Spleen (tissue), 11 donors: ENCODE measurements around the gene NBEA. TPM values are rescaled to one million over a fixed set of nuclear protein-coding genes. Genes with fewer than 3 reads are reported as not detected.

ENCODE experiments used
- DNase-seq: peaks from one replicate; pipeline ENCODE4 v3.0.0-alpha.2; 2020
- H3K27ac ChIP-seq, 8 donors: fragments of 200-600 bp; sonication (generic) in 7 of 8; 1 replicate in 4 of 8; 2 replicates in 4 of 8; pipeline versions ENCODE4 v1.5.0 to v1.8.0; 2016 to 2021; ENCODE audit warnings: inconsistent platforms in 4 of 8, mild to moderate bottlenecking in 4 of 8, moderate library complexity in 1 of 8
- H3K27me3 ChIP-seq, 7 donors: fragments of 200-600 bp; sonication (generic) in 6 of 7; replicated peaks in 1 of 7; 1 replicate in 4 of 7; 2 replicates in 3 of 7; pipeline versions ENCODE4 v1.5.0 to v1.8.0; 2016 to 2021; ENCODE audit warnings: inconsistent platforms in 3 of 7, mild to moderate bottlenecking in 1 of 7
- H3K36me3 ChIP-seq, 6 donors: fragments of 200-600 bp; sonication (generic) in 5 of 6; 1 replicate in 4 of 6; 2 replicates in 2 of 6; pipeline versions ENCODE4 v1.5.0 to v1.8.0; 2016 to 2021; ENCODE audit warnings: inconsistent platforms in 2 of 6
- H3K4me1 ChIP-seq, 6 donors: fragments of 200-600 bp; sonication (generic) in 5 of 6; 1 replicate in 3 of 6; 2 replicates in 3 of 6; pipeline versions ENCODE4 v1.5.0 to v1.8.0; 2016 to 2021; ENCODE audit warnings: inconsistent platforms in 3 of 6
- H3K4me3 ChIP-seq, 8 donors: fragments of 200-600 bp; sonication (generic) in 7 of 8; 1 replicate in 4 of 8; 2 replicates in 4 of 8; pipeline versions ENCODE4 v1.5.0 to v1.8.0; 2016 to 2021; ENCODE audit warnings: inconsistent platforms in 4 of 8, mild to moderate bottlenecking in 4 of 8, moderate library complexity in 2 of 8
- H3K9me3 ChIP-seq, 8 donors: fragments of 200-600 bp; sonication (generic) in 7 of 8; 1 replicate in 4 of 8; 2 replicates in 4 of 8; pipeline versions ENCODE4 v1.5.0 to v1.8.0; 2016 to 2021; ENCODE audit warnings: inconsistent platforms in 4 of 8
- POLR2A ChIP-seq, 3 donors: fragments of 450-650 bp; IDR thresholded peaks; one replicate each; pipeline ENCODE4 v1.5.1; 2017; ENCODE audit warnings: antibody characterized with exemption in 3 of 3, mild to moderate bottlenecking in 1 of 3
- POLR2AphosphoS5 ChIP-seq, 3 donors: sonication (generic); formaldehyde crosslinking; IDR thresholded peaks; one replicate each; pipeline ENCODE4 v1.5.1; 2017; ENCODE audit warnings: antibody characterized with exemption in 3 of 3
- WGBS, 5 donors: extraction: QIAGEN DNeasy Blood & Tissue Kit in 3 of 5; methylation state at CpG; one replicate each; pipeline versions ENCODE4 v1.1.5 to v1.1.7; 2013 to 2018; 5-methylcytosine and 5-hydroxymethylcytosine counted together
- intact Hi-C: fragments of 100-400 bp; cut with DNase I; formaldehyde crosslinking; loops from one replicate; pipeline ENCODE4 v1.15.0; 2023; ENCODE audit warnings: low total_unique reads
- polyA plus RNA-seq, 3 donors: library from polyadenylated mRNA; stranded (reverse); fragments of 200-250 nt; gene quantifications; one replicate each; pipeline ENCODE4 v1.2.1, GENCODE V29; 2013
- total RNA-seq, 7 donors: library from RNA; depleted of rRNA in 3 of 7; stranded (reverse); fragments of >200 nt in 3 of 7; fragmentation: NEBNext Ultra II Directional in 4 of 7; extraction: Animal tissue kit (Norgen Biotek cat#: 25700) in 4 of 7; gene quantifications; one replicate each; pipeline versions ENCODE4 v1.1.0 to v1.2.1, GENCODE V29; 2016 to 2021
- TF ChIP-seq, protein P1 (sequence below), 11 experiments: fragments of 200-600 bp in 7 of 11; fragments of 450-650 bp in 4 of 11; sonication (generic) in 4 of 11; IDR thresholded peaks in 8 of 11; conservative IDR thresholded peaks in 3 of 11; 1 replicate in 7 of 11; 2 replicates in 4 of 11; pipeline versions ENCODE4 v1.4.0 to v1.8.0; 2016 to 2021; ENCODE audit warnings: antibody characterized with exemption in 11 of 11, inconsistent platforms in 4 of 11, mild to moderate bottlenecking in 1 of 11
- donor health status: healthy with polysubstance abuse.
- donor health status: DM: no; HTN: no; CAD: no; lungs with moderate emphysema.
- donor health status: DM: no; HTN: no; CAD: no.
- donor health status: Bipolar disorder and iron deficiency.
- donor health status: healthy.
- donor health status: DM: no; HTN: no; CAD: no.
- donor health status: DM: yes; HTN: yes; CAD: no.

The NBEA gene
- total and polyA plus RNA-seq, 10 donors: 1.8 to 27.7 (median 12.9) TPM

DNA sequence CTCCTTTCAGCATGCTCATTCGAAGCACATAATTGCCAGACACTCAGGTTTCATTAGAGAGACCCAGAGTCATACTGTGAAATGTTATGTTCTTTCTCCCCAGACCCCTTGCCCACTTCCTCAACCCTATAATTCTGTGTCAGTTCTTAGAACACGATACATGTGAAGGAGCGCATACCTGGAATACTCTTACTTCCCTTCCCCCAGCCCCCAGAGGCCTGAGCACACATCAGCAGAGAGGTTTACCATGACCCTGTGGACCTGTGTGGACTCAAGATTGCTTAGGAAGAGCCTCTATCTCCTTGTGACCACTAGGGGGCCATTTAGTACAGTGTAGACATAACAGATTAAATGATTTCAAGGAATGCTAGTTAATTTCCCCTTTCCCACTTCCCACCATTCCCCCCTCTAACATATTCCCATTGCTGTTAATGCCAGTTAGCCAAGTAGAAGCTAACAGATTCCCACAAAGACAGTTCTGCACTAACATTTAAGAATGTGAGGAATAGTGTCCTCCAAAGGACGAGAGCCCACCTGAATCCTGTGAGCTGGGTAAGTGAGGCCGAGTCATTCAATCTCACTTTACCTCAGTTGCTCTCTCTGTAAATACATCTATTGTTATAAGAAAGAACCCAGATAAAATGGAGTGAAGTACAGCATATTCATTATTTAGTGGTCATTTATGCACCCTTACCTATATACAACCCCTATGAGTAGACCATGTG, 688.6 kb downstream of the NBEA start:
- Histone ChIP-seq H3K4me3 (no peak overlapping the region), H3K4me1 (no peaks in the 10 kb centered on the region), H3K9me3 (no peaks in the 10 kb centered on the region), H3K27ac (no peak overlapping the region), H3K27me3 (no peaks in the 10 kb centered on the region), H3K36me3 (peaks cover 0 to 12% (median 0%) of the 10 kb centered on the region in 6 donors)
- DNase-seq: no peak
- 81 to 94% (median 88%) methylated on average over 5 of the region's 5 CpGs for WGBS, 5 donors
- intact Hi-C loops: no loop called here
- TF ChIP-seq POLR2A (IDR thresholded peaks at IDR 0.05) (no peak), POLR2AphosphoS5 (IDR thresholded peaks at IDR 0.05) (no peak)
- TF ChIP-seq, protein P1, sequence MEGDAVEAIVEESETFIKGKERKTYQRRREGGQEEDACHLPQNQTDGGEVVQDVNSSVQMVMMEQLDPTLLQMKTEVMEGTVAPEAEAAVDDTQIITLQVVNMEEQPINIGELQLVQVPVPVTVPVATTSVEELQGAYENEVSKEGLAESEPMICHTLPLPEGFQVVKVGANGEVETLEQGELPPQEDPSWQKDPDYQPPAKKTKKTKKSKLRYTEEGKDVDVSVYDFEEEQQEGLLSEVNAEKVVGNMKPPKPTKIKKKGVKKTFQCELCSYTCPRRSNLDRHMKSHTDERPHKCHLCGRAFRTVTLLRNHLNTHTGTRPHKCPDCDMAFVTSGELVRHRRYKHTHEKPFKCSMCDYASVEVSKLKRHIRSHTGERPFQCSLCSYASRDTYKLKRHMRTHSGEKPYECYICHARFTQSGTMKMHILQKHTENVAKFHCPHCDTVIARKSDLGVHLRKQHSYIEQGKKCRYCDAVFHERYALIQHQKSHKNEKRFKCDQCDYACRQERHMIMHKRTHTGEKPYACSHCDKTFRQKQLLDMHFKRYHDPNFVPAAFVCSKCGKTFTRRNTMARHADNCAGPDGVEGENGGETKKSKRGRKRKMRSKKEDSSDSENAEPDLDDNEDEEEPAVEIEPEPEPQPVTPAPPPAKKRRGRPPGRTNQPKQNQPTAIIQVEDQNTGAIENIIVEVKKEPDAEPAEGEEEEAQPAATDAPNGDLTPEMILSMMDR (IDR thresholded peaks at IDR 0.05 in 8 of 11, conservative IDR thresholded peaks at IDR 0.05 in 3 of 11): peak in 7 of 11 experiments; percentile 5 to 57 (median 42)

DNA sequence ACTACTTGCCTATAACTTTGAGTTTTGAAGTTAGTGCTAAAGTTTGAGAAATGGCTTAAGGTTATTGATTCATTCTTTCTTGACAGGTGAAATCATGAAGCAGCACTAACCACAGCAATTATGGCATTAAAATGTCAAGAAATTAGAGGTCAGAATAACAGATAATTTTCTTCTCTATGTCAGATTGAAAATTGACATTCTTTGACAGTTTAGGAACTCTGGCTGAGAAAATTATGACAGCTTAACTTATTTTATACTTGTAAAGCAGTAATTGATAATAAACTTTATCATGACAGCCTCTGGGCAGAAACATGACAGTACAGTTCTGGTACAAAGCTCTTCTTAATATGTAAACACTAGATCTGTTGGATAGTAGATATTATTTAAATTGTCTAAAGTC, 689.6 kb downstream of the NBEA start:
- H3K27ac ChIP-seq: no peak overlapping the region
- TF ChIP-seq POLR2A (IDR thresholded peaks at IDR 0.05): no peak
- TF ChIP-seq POLR2AphosphoS5 (IDR thresholded peaks at IDR 0.05): no peak
- TF ChIP-seq, protein P1 (IDR thresholded peaks at IDR 0.05 in 8 of 11, conservative IDR thresholded peaks at IDR 0.05 in 3 of 11): no peak
- H3K36me3 ChIP-seq: peaks cover 0 to 12% (median 0%) of the 10 kb centered on the region in 6 donors
- H3K4me1 ChIP-seq: no peaks in the 10 kb centered on the region
- DNase-seq: no peak
- H3K9me3 ChIP-seq: no peaks in the 10 kb centered on the region
- no peaks in the 10 kb centered on the region for H3K27me3 ChIP-seq
- H3K4me3 ChIP-seq: no peak overlapping the region
- intact Hi-C loops: no loop called here

DNA sequence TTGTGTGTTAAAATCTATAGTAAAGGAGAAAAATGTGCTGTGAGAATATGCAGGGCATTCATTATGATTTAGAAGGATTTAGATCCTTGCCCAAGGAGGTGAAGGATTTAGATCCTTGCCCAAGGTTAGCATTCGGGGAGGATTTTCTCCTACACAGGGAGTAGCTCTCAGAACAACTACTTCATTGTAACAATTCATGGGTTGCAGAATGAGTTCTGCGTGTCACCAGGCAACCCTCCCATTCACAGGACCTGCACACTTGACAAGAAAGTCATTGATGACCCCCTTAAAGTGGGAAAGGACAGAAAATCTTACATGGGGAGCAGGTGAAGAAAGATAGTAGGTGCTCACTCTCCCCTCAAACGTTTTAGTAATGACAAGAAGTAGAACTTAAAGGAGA, 701.6 kb downstream of the NBEA start:
- no peak overlapping the region for H3K27ac ChIP-seq
- 58 to 71% (median 70%) methylated on average over 3 of the region's 3 CpGs for WGBS, 5 donors

More for the DNA sequence above, 701.6 kb downstream of the NBEA start:
- H3K4me1 ChIP-seq: no peaks in the 10 kb centered on the region
- H3K27me3 ChIP-seq: no peaks in the 10 kb centered on the region
- no peaks in the 10 kb centered on the region for H3K36me3 ChIP-seq
- DNase-seq: no peak
- intact Hi-C loops: no loop called here
- H3K4me3 ChIP-seq: no peak overlapping the region
- H3K9me3 ChIP-seq: no peaks in the 10 kb centered on the region
- TF ChIP-seq POLR2A (IDR thresholded peaks at IDR 0.05) (no peak), POLR2AphosphoS5 (IDR thresholded peaks at IDR 0.05) (no peak)
- TF ChIP-seq, protein P1 (IDR thresholded peaks at IDR 0.05 in 8 of 11, conservative IDR thresholded peaks at IDR 0.05 in 3 of 11): no peak
